K562 (cell line): Measurements from ENCODE around the gene NRCAM. TPM values are rescaled to one million over a fixed set of nuclear protein-coding genes. Genes with fewer than 3 reads are reported as not detected.

ENCODE experiments used
- ATAC-seq: fragments of 200-7000 bp; cut with Tn5 transposase; 3 replicates; pipeline ENCODE4 v1.9.1; 2020; ENCODE audit warnings: moderate library complexity
- BruUV-seq: library from RNA; stranded (reverse); fragments of 400-500 nt; replicated peaks from 2 replicates; lab custom pipeline; 2021; lab: Mats Ljungman, UMichigan
- CTCF ChIA-PET: fragments of 300-600 bp; formaldehyde crosslinking; extraction: SDS; loops from one replicate; lab custom pipeline; 2021; ENCODE audit warnings: low intra/inter-chr PET ratio; lab: Yijun Ruan, JAX
- POLR2A ChIA-PET: fragments of 300-600, 350-650 bp; sonication (Branson Sonifier 250); formaldehyde crosslinking; extraction: SDS; loops from one replicate; lab custom pipeline; 2021; ENCODE audit warnings: antibody characterized with exemption, inconsistent platforms; lab: Yijun Ruan, JAX
- DNase-seq, 4 experiments: peaks; one replicate each; pipeline versions ENCODE4 v3.0.0 to v3.0.0-alpha.2; 2011 to 2018; ENCODE audit warnings: low spot score in 3 of 4, mixed read lengths in 3 of 4; ENCODE audit errors: extremely low read depth in 1 of 4
- FAIRE-seq: peaks from 2 replicates; lab custom pipeline; 2011; peaks lifted over from hg19 to GRCh38; lab: Jason Lieb, UNC
- H2AFZ ChIP-seq: 2 replicates; pipeline ENCODE4 v1.6.0; 2011; ENCODE audit warnings: low read depth, low read length, control low read depth, inconsistent platforms
- H3K27ac ChIP-seq: fragments of 200-600 bp; 3 replicates; pipeline ENCODE4 v1.8.0; 2011; ENCODE audit warnings: low read depth, mild to moderate bottlenecking, control low read depth, inconsistent platforms, low read length, moderate library complexity, mixed read lengths; ENCODE audit errors: extremely low read depth
- H3K27me3 ChIP-seq, 2 experiments: fragments of 300-600 bp in 1 of 2; 2 replicates in 1 of 2; 3 replicates in 1 of 2; pipeline versions ENCODE4 v1.6.0 to v1.8.0; 2011; ENCODE audit warnings: inconsistent platforms in 2 of 2, low read length in 2 of 2, mild to moderate bottlenecking in 1 of 2, mixed read lengths in 1 of 2, moderate library complexity in 1 of 2; ENCODE audit not compliant: control insufficient read depth in 2 of 2, insufficient read depth in 2 of 2
- H3K36me3 ChIP-seq: fragments of 300-600 bp; 3 replicates; pipeline ENCODE4 v1.8.0; 2011; ENCODE audit warnings: mild to moderate bottlenecking, low read length, inconsistent platforms; ENCODE audit not compliant: control insufficient read depth, insufficient read depth
- H3K4me1 ChIP-seq, 2 experiments: fragments of 200-600 bp in 1 of 2; replicated peaks in 1 of 2; 2 replicates in 1 of 2; 3 replicates in 1 of 2; pipeline versions ENCODE4 v1.5.1 to v1.8.0; 2011; ENCODE audit warnings: inconsistent platforms in 2 of 2, low read length in 2 of 2, mild to moderate bottlenecking in 1 of 2, mixed read lengths in 1 of 2, moderate library complexity in 1 of 2; ENCODE audit not compliant: control insufficient read depth in 2 of 2, insufficient read depth in 2 of 2
- H3K4me2 ChIP-seq: 2 replicates; pipeline ENCODE4 v1.6.1; 2011; ENCODE audit warnings: low read length, control low read depth, inconsistent platforms, mixed read lengths; ENCODE audit not compliant: insufficient read depth
- H3K4me3 ChIP-seq: fragments of 200-600 bp; sonication (generic), shearing (Covaris generic); 2 replicates; pipeline ENCODE4 v1.5.1; 2016; ENCODE audit warnings: control low read depth, inconsistent platforms
- H3K79me2 ChIP-seq: fragments of 200-600 bp; 3 replicates; pipeline ENCODE4 v1.8.0; 2011; ENCODE audit warnings: low read length, inconsistent platforms; ENCODE audit not compliant: control insufficient read depth, insufficient read depth
- H3K9ac ChIP-seq, 2 experiments: 2 replicates each; pipeline versions ENCODE4 v1.6.0 to v1.6.1; 2011; ENCODE audit warnings: low read depth in 2 of 2, low read length in 2 of 2, control low read depth in 1 of 2, inconsistent platforms in 1 of 2, mild to moderate bottlenecking in 1 of 2, mixed read lengths in 1 of 2; ENCODE audit not compliant: insufficient read depth in 1 of 2
- H3K9me1 ChIP-seq: one replicate; pipeline ENCODE4 v1.6.0; 2011; ENCODE audit warnings: inconsistent platforms, mild to moderate bottlenecking, low read length, moderate library complexity; ENCODE audit not compliant: control insufficient read depth, insufficient read depth
- H3K9me3 ChIP-seq: replicated peaks from 2 replicates; pipeline ENCODE4 v1.5.1; 2011; ENCODE audit warnings: low read depth, low read length, inconsistent platforms; ENCODE audit not compliant: control insufficient read depth, insufficient read depth
- H4K20me1 ChIP-seq: replicated peaks from 2 replicates; pipeline ENCODE4 v1.6.1; 2011; ENCODE audit warnings: low read length, inconsistent platforms, mixed read lengths; ENCODE audit not compliant: control insufficient read depth, insufficient read depth
- ARNT ChIP-seq, 2 experiments: fragments of 450-650 bp; IDR thresholded peaks; 2 replicates each; pipeline ENCODE4 v1.6.1; 2016; ENCODE audit warnings: mild to moderate bottlenecking in 1 of 2
- BCOR ChIP-seq: fragments of 450-650 bp; IDR thresholded peaks from 2 replicates; pipeline ENCODE4 v1.6.1; 2016
- CBX1 ChIP-seq: sonication (generic); IDR thresholded peaks from 2 replicates; pipeline ENCODE4 v1.6.1; 2016; ENCODE audit warnings: antibody characterized with exemption, low read depth, mild to moderate bottlenecking
- CBX5 ChIP-seq: IDR thresholded peaks from 2 replicates; pipeline ENCODE4 v1.6.1; 2014; ENCODE audit warnings: low read depth, borderline replicate concordance
- DDX20 ChIP-seq: fragments of 450-650 bp; IDR thresholded peaks from 2 replicates; pipeline ENCODE4 v1.6.1; 2016; ENCODE audit warnings: missing genetic modification characterization, low read depth, mild to moderate bottlenecking, missing compliant biosample characterization, moderate library complexity
- GABPA ChIP-seq: fragments of 200-800 bp; sonication (Bioruptor generic); conservative IDR thresholded peaks from 2 replicates; pipeline ENCODE4 v1.6.1; 2016; ENCODE audit warnings: low read depth, missing genetic modification characterization, missing compliant biosample characterization
- GTF2A2 ChIP-seq: IDR thresholded peaks from 2 replicates; pipeline ENCODE4 v1.6.1; 2016; ENCODE audit warnings: mild to moderate bottlenecking, missing genetic modification characterization, missing compliant biosample characterization
- HNRNPH1 ChIP-seq: fragments of 200-400 bp; formaldehyde crosslinking; optimal IDR thresholded peaks from 2 replicates; pipeline ENCODE3; 2017; ENCODE audit warnings: low read depth, mild to moderate bottlenecking, low read length, moderate library complexity
- HOXB6 ChIP-seq: fragments of 250-450 bp; sonication (Bioruptor Pico); IDR thresholded peaks from 2 replicates; pipeline ENCODE4 v1.5.1; 2022; ENCODE audit warnings: mild to moderate bottlenecking, borderline replicate concordance
- POLR2G ChIP-seq: fragments of 200-400 bp; formaldehyde crosslinking; IDR thresholded peaks from 2 replicates; pipeline ENCODE4 v1.6.1; 2017; ENCODE audit warnings: low read depth, mild to moderate bottlenecking, antibody characterized with exemption, low read length, moderate library complexity
- SAFB2 ChIP-seq: fragments of 200-400 bp; formaldehyde crosslinking; IDR thresholded peaks from 2 replicates; pipeline ENCODE4 v1.6.1; 2018; ENCODE audit warnings: borderline replicate concordance, low read length, low read depth, moderate library complexity; ENCODE audit not compliant: severe bottlenecking
- SMARCA5 ChIP-seq: fragments of 450-650 bp; IDR thresholded peaks from 2 replicates; pipeline ENCODE4 v1.6.1; 2016
- ZNF121 ChIP-seq: sonication (generic); formaldehyde crosslinking; conservative IDR thresholded peaks from 2 replicates; pipeline ENCODE4 v1.8.0; 2022; ENCODE audit warnings: missing genetic modification reagents
- ZNF764 ChIP-seq: fragments of 250-450 bp; sonication (Bioruptor Pico); IDR thresholded peaks from 2 replicates; pipeline ENCODE4 v1.4.0; 2020; ENCODE audit warnings: low read depth, mild to moderate bottlenecking, moderate library complexity
- in situ Hi-C: fragments of 300-500 bp; cut with MboI; formaldehyde crosslinking; loops from 4 replicates; pipeline ENCODE4 v1.15.0; 2018; ENCODE audit warnings: inconsistent platforms, mixed read lengths
- intact Hi-C: fragments of 100-400 bp; cut with micrococcal nuclease; formaldehyde crosslinking; loops from 2 replicates; pipeline ENCODE4 v1.14.2; 2022
- polyA plus RNA-seq, 8 experiments: library from polyadenylated mRNA; depleted of rRNA in 4 of 8; stranded (reverse) in 5 of 8; unstranded in 3 of 8; fragments of >200 nt; fragmentation: Nextera tagmentation in 2 of 8; fragmentation: Illumina TruSeq in 1 of 8; extraction: Ambion mirVana in 2 of 8; extraction: Trizol in 1 of 8; gene quantifications; 2 replicates each; pipeline versions ENCODE4 v1.2.1 to v1.2.3, GENCODE V29; 2011 to 2014; ENCODE audit warnings: inconsistent platforms in 1 of 8, missing spikeins in 1 of 8
- total RNA-seq, 7 experiments: library from RNA; depleted of rRNA in 6 of 7; stranded (reverse); fragments of >200 nt in 6 of 7; fragmentation: Illumina TruSeq in 2 of 7; extraction: Trizol in 2 of 7; gene quantifications; 2 replicates each; pipeline versions ENCODE4 v1.2.1 to v1.2.3, GENCODE V29; 2011 to 2021; ENCODE audit warnings: low replicate concordance in 1 of 7
- TF ChIP-seq, protein P1 (sequence below): fragments of 450-650 bp; IDR thresholded peaks from 2 replicates; pipeline ENCODE4 v1.6.1; 2014; ENCODE audit warnings: low read depth, mild to moderate bottlenecking, moderate library complexity, borderline replicate concordance
- TF ChIP-seq, protein P2 (sequence below): fragments of 250-450 bp; sonication (Bioruptor Pico); IDR thresholded peaks from 2 replicates; pipeline ENCODE4 v1.4.0; 2020
- TF ChIP-seq, protein P3 (sequence below): sonication (generic); formaldehyde crosslinking; IDR thresholded peaks from 2 replicates; pipeline ENCODE4 v1.8.0; 2022; ENCODE audit warnings: missing genetic modification reagents, mild to moderate bottlenecking, borderline replicate concordance
- TF ChIP-seq, protein P4 (sequence below): fragments of 250-450 bp; sonication (Bioruptor Pico); IDR thresholded peaks from 2 replicates; pipeline ENCODE4 v1.4.0; 2020; ENCODE audit warnings: mild to moderate bottlenecking

Gene NRCAM
- total and polyA plus RNA-seq, 9 of the 15 experiments (the other 6 are each of a cell fraction or from before 2014, with no cell fraction given): 0.03 to 0.54 (median 0.12) TPM; not detected in 1

DNA sequence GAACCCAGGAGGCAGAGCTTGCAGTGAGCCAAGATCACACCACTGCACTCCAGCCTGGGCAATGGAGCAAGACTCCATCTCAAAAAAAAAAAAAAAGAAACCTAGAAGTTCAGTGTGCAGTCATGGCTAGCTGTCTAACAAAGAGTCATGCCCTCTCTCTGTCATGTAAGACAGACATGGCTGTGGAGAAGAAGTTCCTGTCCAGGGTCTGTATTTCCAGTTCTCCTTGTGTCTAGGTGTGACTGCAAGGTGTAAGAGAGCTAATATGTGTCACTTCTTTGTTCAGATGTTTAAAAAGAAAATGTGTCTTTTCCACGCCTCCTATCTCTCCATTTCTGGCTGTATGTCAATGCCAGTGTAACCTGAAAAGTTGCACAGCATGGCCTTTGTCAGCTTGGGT is 139.5 kb downstream of the NRCAM start (continued):
- TF ChIP-seq, protein P1, sequence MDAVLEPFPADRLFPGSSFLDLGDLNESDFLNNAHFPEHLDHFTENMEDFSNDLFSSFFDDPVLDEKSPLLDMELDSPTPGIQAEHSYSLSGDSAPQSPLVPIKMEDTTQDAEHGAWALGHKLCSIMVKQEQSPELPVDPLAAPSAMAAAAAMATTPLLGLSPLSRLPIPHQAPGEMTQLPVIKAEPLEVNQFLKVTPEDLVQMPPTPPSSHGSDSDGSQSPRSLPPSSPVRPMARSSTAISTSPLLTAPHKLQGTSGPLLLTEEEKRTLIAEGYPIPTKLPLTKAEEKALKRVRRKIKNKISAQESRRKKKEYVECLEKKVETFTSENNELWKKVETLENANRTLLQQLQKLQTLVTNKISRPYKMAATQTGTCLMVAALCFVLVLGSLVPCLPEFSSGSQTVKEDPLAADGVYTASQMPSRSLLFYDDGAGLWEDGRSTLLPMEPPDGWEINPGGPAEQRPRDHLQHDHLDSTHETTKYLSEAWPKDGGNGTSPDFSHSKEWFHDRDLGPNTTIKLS: no peak
- no peak for TF ChIP-seq HOXB6 (CRISPR knock-in tag)
- TF ChIP-seq CBX5: no peak
- TF ChIP-seq, protein P2, sequence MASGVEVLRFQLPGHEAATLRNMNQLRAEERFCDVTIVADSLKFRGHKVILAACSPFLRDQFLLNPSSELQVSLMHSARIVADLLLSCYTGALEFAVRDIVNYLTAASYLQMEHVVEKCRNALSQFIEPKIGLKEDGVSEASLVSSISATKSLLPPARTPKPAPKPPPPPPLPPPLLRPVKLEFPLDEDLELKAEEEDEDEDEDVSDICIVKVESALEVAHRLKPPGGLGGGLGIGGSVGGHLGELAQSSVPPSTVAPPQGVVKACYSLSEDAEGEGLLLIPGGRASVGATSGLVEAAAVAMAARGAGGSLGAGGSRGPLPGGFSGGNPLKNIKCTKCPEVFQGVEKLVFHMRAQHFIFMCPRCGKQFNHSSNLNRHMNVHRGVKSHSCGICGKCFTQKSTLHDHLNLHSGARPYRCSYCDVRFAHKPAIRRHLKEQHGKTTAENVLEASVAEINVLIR (CRISPR knock-in tag): no peak
- no peak for TF ChIP-seq GABPA (tag)
- no peak for TF ChIP-seq GTF2A2 (tag)
- TF ChIP-seq CBX1: no peak

DNA sequence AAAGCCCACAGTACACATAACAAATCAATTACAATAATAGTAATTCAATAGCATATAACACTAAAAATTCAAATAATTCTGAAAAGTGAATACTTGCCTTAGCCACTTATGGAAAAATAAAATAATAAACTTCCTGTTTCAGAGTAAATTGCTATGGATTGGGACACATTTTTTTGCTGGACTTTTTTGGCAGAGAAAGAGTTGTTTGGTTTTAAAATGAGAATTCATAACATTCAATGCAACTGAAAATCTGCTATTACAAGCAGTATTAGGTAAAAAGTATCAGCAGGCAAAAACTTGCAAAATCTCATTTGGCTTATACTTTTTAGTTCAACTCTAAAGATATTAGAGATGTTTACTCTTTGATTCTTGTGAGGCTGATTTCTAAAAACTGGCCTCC is 141.7 kb downstream of the NRCAM start:
- Histone ChIP-seq H3K9me3 (no peaks in the 10 kb centered on the region), H3K9ac (no peak overlapping the region), H3K4me3 (no peak overlapping the region), H3K79me2 (no peaks in the 10 kb centered on the region), H4K20me1 (no peaks in the 10 kb centered on the region), H3K27ac (no peak overlapping the region), H3K9me1 (no peaks in the 10 kb centered on the region), H3K36me3 (no peaks in the 10 kb centered on the region), H3K27me3 (no peaks in the 10 kb centered on the region; a peak in 1 of 5 replicates), H2AFZ (no peak overlapping the region), H3K4me2 (no peak overlapping the region), H3K4me1 (no peaks in the 10 kb centered on the region)
- ATAC-seq (no peak), FAIRE-seq (no peak), DNase-seq (no peak)
- BruUV-seq: no TSS peak
- in situ Hi-C loops: no loop called here
- intact Hi-C loops: no loop called here
- ChIA-PET POLR2A (no interaction called here), CTCF (no interaction called here)
- TF ChIP-seq ZNF121 (CRISPR knock-in tag): no peak
- TF ChIP-seq ZNF764: no peak
- TF ChIP-seq DDX20: no peak
- no peak for TF ChIP-seq HNRNPH1
- TF ChIP-seq, protein P3, sequence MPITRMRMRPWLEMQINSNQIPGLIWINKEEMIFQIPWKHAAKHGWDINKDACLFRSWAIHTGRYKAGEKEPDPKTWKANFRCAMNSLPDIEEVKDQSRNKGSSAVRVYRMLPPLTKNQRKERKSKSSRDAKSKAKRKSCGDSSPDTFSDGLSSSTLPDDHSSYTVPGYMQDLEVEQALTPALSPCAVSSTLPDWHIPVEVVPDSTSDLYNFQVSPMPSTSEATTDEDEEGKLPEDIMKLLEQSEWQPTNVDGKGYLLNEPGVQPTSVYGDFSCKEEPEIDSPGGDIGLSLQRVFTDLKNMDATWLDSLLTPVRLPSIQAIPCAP (CRISPR knock-in tag): no peak
- no peak for TF ChIP-seq SAFB2
- TF ChIP-seq, protein P4, sequence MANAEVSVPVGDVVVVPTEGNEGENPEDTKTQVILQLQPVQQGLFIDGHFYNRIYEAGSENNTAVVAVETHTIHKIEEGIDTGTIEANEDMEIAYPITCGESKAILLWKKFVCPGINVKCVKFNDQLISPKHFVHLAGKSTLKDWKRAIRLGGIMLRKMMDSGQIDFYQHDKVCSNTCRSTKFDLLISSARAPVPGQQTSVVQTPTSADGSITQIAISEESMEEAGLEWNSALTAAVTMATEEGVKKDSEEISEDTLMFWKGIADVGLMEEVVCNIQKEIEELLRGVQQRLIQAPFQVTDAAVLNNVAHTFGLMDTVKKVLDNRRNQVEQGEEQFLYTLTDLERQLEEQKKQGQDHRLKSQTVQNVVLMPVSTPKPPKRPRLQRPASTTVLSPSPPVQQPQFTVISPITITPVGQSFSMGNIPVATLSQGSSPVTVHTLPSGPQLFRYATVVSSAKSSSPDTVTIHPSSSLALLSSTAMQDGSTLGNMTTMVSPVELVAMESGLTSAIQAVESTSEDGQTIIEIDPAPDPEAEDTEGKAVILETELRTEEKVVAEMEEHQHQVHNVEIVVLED: no peak
- TF ChIP-seq POLR2G: no peak
- no peak for TF ChIP-seq BCOR
- no peak for TF ChIP-seq ARNT (IDR thresholded peaks at IDR 0.05)
- no peak for TF ChIP-seq SMARCA5
